HepG2 (cell line): Measurements from ENCODE around the gene GSK3A. TPM values are rescaled to one million over a fixed set of nuclear protein-coding genes. Genes with fewer than 3 reads are reported as not detected.

ENCODE experiments used
- HDAC1 ChIP-seq: sonication (generic); formaldehyde crosslinking; IDR thresholded peaks from 2 replicates; pipeline ENCODE4 v1.5.1; 2020; ENCODE audit warnings: mild to moderate bottlenecking, missing genetic modification reagents
- HIVEP1 ChIP-seq: sonication (generic); formaldehyde crosslinking; IDR thresholded peaks from 2 replicates; pipeline ENCODE4 v1.4.0; 2020; ENCODE audit warnings: mild to moderate bottlenecking, missing genetic modification reagents
- HOMEZ ChIP-seq: IDR thresholded peaks from 2 replicates; pipeline ENCODE4 v1.6.1; 2016; ENCODE audit warnings: low read depth
- KLF15 ChIP-seq: sonication (generic); formaldehyde crosslinking; IDR thresholded peaks from 2 replicates; pipeline ENCODE4 v1.8.1; 2023; ENCODE audit warnings: borderline replicate concordance, mild to moderate bottlenecking, inconsistent platforms, missing genetic modification reagents, mixed read lengths
- NCOA5 ChIP-seq: sonication (generic); formaldehyde crosslinking; IDR thresholded peaks from 2 replicates; pipeline ENCODE4 v1.4.0; 2020; ENCODE audit warnings: missing genetic modification reagents
- NR3C1 ChIP-seq: sonication (generic); formaldehyde crosslinking; IDR thresholded peaks from 2 replicates; pipeline ENCODE4 v1.4.0; 2020; ENCODE audit warnings: missing genetic modification reagents
- PLRG1 ChIP-seq: fragments of 450-650 bp; conservative IDR thresholded peaks from 2 replicates; pipeline ENCODE4 v1.6.1; 2016
- RCOR2 ChIP-seq: IDR thresholded peaks from 2 replicates; pipeline ENCODE4 v1.6.1; 2016; ENCODE audit warnings: missing biosample characterization, missing genetic modification reagents
- SIX4 ChIP-seq: sonication (generic); formaldehyde crosslinking; IDR thresholded peaks from 2 replicates; pipeline ENCODE4 v1.4.0; 2020; ENCODE audit warnings: missing genetic modification reagents
- SNRNP70 ChIP-seq: fragments of 200-400 bp; formaldehyde crosslinking; IDR thresholded peaks from 2 replicates; pipeline ENCODE4 v1.6.1; 2017; ENCODE audit warnings: mild to moderate bottlenecking, low read depth, low read length, moderate library complexity
- SRY ChIP-seq: sonication (generic); formaldehyde crosslinking; IDR thresholded peaks from 2 replicates; pipeline ENCODE4 v1.8.0; 2022; ENCODE audit warnings: mild to moderate bottlenecking, missing genetic modification reagents
- TOPORS ChIP-seq: sonication (generic); formaldehyde crosslinking; IDR thresholded peaks from 2 replicates; pipeline ENCODE4 v1.8.0; 2023; ENCODE audit warnings: mild to moderate bottlenecking, missing genetic modification reagents
- ZBTB8A ChIP-seq: sonication (generic); formaldehyde crosslinking; IDR thresholded peaks from 2 replicates; pipeline ENCODE4 v1.4.0; 2020; ENCODE audit warnings: mild to moderate bottlenecking, low read depth, missing genetic modification reagents, borderline replicate concordance
- ZFP90 ChIP-seq: sonication (generic); formaldehyde crosslinking; IDR thresholded peaks from 2 replicates; pipeline ENCODE4 v1.8.0; 2022; ENCODE audit warnings: missing genetic modification reagents, mild to moderate bottlenecking, inconsistent platforms, borderline replicate concordance
- ZNF75D ChIP-seq: sonication (generic); formaldehyde crosslinking; IDR thresholded peaks from 2 replicates; pipeline ENCODE4 v1.8.1; 2023; ENCODE audit warnings: missing genetic modification reagents, mild to moderate bottlenecking, borderline replicate concordance
- ZNF777 ChIP-seq: sonication (generic); formaldehyde crosslinking; IDR thresholded peaks from 2 replicates; pipeline ENCODE4 v1.4.0; 2020; ENCODE audit warnings: missing genetic modification reagents
- ZNF782 ChIP-seq: sonication (generic); formaldehyde crosslinking; IDR thresholded peaks from 2 replicates; pipeline ENCODE4 v1.4.0; 2020; ENCODE audit warnings: missing genetic modification reagents, mild to moderate bottlenecking, borderline replicate concordance
- ZNF83 ChIP-seq: sonication (generic); formaldehyde crosslinking; IDR thresholded peaks from 2 replicates; pipeline ENCODE4 v1.4.0; 2020; ENCODE audit warnings: missing genetic modification reagents, mild to moderate bottlenecking, borderline replicate concordance
- polyA plus RNA-seq, 8 experiments: library from polyadenylated mRNA; depleted of rRNA in 3 of 8; stranded (reverse) in 7 of 8; unstranded in 1 of 8; fragments of >200 nt; fragmentation: Illumina TruSeq in 4 of 8; extraction: Trizol in 4 of 8; gene quantifications; 2 replicates each; pipeline versions ENCODE4 v1.2.1 to v1.2.3, GENCODE V29; 2011 to 2016; ENCODE audit warnings: low read depth in 4 of 8, missing spikeins in 1 of 8, mixed read lengths in 1 of 8; ENCODE audit not compliant: insufficient read depth in 1 of 8
- total RNA-seq, 5 experiments: library from RNA; depleted of rRNA; stranded (reverse); fragments of >200 nt; fragmentation: Illumina TruSeq; extraction: Trizol; gene quantifications; 2 replicates each; pipeline ENCODE4 v1.2.3, GENCODE V29; 2016; ENCODE audit warnings: low read depth in 1 of 5
- TF ChIP-seq, protein P1 (sequence below): sonication (generic); formaldehyde crosslinking; IDR thresholded peaks from 2 replicates; pipeline ENCODE4 v1.5.0; 2020; ENCODE audit warnings: mild to moderate bottlenecking, missing genetic modification reagents
- TF ChIP-seq, protein P2 (sequence below): sonication (generic); formaldehyde crosslinking; IDR thresholded peaks from 2 replicates; pipeline ENCODE4 v1.4.0; 2020; ENCODE audit warnings: missing genetic modification reagents

The GSK3A gene
- total and polyA plus RNA-seq, 2 of the 13 experiments (the other 11 are each of a cell fraction or from before 2014, with no cell fraction given), result 16.9 to 52.5 TPM

- TF ChIP-seq, protein P1, sequence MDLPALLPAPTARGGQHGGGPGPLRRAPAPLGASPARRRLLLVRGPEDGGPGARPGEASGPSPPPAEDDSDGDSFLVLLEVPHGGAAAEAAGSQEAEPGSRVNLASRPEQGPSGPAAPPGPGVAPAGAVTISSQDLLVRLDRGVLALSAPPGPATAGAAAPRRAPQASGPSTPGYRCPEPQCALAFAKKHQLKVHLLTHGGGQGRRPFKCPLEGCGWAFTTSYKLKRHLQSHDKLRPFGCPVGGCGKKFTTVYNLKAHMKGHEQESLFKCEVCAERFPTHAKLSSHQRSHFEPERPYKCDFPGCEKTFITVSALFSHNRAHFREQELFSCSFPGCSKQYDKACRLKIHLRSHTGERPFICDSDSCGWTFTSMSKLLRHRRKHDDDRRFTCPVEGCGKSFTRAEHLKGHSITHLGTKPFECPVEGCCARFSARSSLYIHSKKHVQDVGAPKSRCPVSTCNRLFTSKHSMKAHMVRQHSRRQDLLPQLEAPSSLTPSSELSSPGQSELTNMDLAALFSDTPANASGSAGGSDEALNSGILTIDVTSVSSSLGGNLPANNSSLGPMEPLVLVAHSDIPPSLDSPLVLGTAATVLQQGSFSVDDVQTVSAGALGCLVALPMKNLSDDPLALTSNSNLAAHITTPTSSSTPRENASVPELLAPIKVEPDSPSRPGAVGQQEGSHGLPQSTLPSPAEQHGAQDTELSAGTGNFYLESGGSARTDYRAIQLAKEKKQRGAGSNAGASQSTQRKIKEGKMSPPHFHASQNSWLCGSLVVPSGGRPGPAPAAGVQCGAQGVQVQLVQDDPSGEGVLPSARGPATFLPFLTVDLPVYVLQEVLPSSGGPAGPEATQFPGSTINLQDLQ, result no peak
- no peak for TF ChIP-seq ZNF75D
- TF ChIP-seq RCOR2 (CRISPR knock-in tag), result no peak
- no peak for TF ChIP-seq ZNF83 (CRISPR knock-in tag)
- peak; percentile 25; the same call in 1 of the 2 replicates for TF ChIP-seq SRY (CRISPR knock-in tag)
- TF ChIP-seq ZBTB8A (CRISPR knock-in tag), result no peak
- TF ChIP-seq, protein P2, sequence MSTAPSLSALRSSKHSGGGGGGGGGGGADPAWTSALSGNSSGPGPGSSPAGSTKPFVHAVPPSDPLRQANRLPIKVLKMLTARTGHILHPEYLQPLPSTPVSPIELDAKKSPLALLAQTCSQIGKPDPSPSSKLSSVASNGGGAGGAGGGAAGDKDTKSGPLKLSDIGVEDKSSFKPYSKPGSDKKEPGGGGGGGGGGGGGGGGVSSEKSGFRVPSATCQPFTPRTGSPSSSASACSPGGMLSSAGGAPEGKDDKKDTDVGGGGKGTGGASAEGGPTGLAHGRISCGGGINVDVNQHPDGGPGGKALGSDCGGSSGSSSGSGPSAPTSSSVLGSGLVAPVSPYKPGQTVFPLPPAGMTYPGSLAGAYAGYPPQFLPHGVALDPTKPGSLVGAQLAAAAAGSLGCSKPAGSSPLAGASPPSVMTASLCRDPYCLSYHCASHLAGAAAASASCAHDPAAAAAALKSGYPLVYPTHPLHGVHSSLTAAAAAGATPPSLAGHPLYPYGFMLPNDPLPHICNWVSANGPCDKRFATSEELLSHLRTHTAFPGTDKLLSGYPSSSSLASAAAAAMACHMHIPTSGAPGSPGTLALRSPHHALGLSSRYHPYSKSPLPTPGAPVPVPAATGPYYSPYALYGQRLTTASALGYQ (CRISPR knock-in tag), result peak; percentile 75; the same call in 1 of the 2 replicates
- no peak; the same call in 1 of the 2 replicates for TF ChIP-seq ZFP90
- TF ChIP-seq PLRG1, result no peak
- peak; percentile 25; the same call in 1 of the 2 replicates for TF ChIP-seq ZNF777 (CRISPR knock-in tag)
- no peak for TF ChIP-seq TOPORS (CRISPR knock-in tag)
- TF ChIP-seq NR3C1 (CRISPR knock-in tag), result no peak
- TF ChIP-seq ZNF782, result no peak
- peak; percentile 22; the same call in 1 of the 2 replicates for TF ChIP-seq HOMEZ (CRISPR knock-in tag)
- no peak for TF ChIP-seq KLF15
- no peak for TF ChIP-seq SNRNP70
- no peak; the same call in none of the 2 replicates for TF ChIP-seq SIX4
- TF ChIP-seq HIVEP1, result no peak
- TF ChIP-seq HDAC1 (CRISPR knock-in tag), result peak; percentile 73
- no peak for TF ChIP-seq NCOA5 (CRISPR knock-in tag)
Observed at GRCh38 chr19:42242512-42243409, at the start of gene GSK3A (continued).
